ENCODE results near the gene MS4A6E.

DNA sequence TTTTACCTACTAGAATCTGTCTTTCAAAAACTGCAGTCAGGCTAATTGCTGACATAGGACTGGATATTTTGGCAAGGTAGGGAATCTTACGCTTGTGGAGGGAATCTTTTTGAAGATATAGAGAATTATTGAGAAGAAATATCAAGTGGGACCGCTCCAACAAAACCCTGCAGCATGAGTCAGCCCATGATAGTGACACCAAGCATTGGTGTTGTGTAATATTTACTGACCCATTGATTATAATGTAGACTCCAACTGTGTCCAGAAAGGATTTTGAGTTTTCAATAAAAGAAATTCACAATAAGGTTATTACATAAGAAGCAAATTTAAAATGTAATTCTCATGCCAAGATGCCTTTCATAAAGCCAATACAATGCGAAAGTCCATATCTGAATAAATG is 25.9 kb upstream of the MS4A6E start:
- TF ChIP-seq POLR2AphosphoS5 (IDR thresholded peaks at IDR 0.05; ENCODE audit: low read depth, low read length): no peak
- no peak for TF ChIP-seq POLR2A (IDR thresholded peaks at IDR 0.05; ENCODE audit: low read depth, low read length)
- no peak for TF ChIP-seq TAF1 (IDR thresholded peaks at IDR 0.05; ENCODE audit: low read depth, low read length)
- no peak for TF ChIP-seq SPI1 (IDR thresholded peaks at IDR 0.05; ENCODE audit: low read depth, low read length)
- TF ChIP-seq PAX5 (IDR thresholded peaks at IDR 0.05; ENCODE audit: insufficient read depth, low read length, severe bottlenecking): no peak
- TF ChIP-seq POU2F2 (IDR thresholded peaks at IDR 0.05; ENCODE audit: low read depth, low read length): no peak
